GM21576 (cell line): ENCODE measurements around the gene GPR61.

Experiments used
- ATAC-seq: cut with Tn5 transposase; IDR thresholded peaks from one replicate; pipeline ENCODE4 v1.9.1; 2021; ENCODE audit warnings: mild to moderate bottlenecking, moderate library complexity; ENCODE audit not compliant: unreplicated experiment

The GPR61 gene

GRCh38 chr1:109567877-109568672 lies 28.4 kb downstream of the GPR61 start:
- ATAC-seq = no peak

GRCh38 chr1:109569323-109569722 lies 29.7 kb downstream of the GPR61 start:
- no peak for ATAC-seq

GRCh38 chr1:109570414-109570813 lies 30.7 kb downstream of the GPR61 start:
- ATAC-seq = no peak

- no peak for ATAC-seq
These were observed 34.1 kb downstream of the GPR61 start for GRCh38 chr1:109573785-109574184.

GRCh38 chr1:109578947-109579443 lies 39.3 kb downstream of the GPR61 start:
- no peak for ATAC-seq

GRCh38 chr1:109579491-109579890 lies 39.8 kb downstream of the GPR61 start:
- ATAC-seq = no peak

GRCh38 chr1:109582021-109582420 lies 42.3 kb downstream of the GPR61 start:
- no peak for ATAC-seq

GRCh38 chr1:109584766-109585165 lies 45.1 kb downstream of the GPR61 start:
- ATAC-seq = no peak

GRCh38 chr1:109586055-109586454 lies 46.4 kb downstream of the GPR61 start:
- no peak for ATAC-seq

GRCh38 chr1:109589177-109589576 lies 49.5 kb downstream of the GPR61 start:
- no peak for ATAC-seq

GRCh38 chr1:109589679-109590078 lies 50.0 kb downstream of the GPR61 start:
- ATAC-seq = no peak

GRCh38 chr1:109592916-109593315 lies 53.2 kb downstream of the GPR61 start:
- no peak for ATAC-seq

- ATAC-seq = no peak
These were observed 55.9 kb downstream of the GPR61 start for GRCh38 chr1:109595531-109595930.
